ENCODE data around the gene TMEM176A. TPM values are rescaled to one million over a fixed set of nuclear protein-coding genes. Genes with fewer than 3 reads are reported as not detected.

The TMEM176A gene
- polyA plus RNA-seq, 1 donor from 2014 or later = not detected

DNA sequence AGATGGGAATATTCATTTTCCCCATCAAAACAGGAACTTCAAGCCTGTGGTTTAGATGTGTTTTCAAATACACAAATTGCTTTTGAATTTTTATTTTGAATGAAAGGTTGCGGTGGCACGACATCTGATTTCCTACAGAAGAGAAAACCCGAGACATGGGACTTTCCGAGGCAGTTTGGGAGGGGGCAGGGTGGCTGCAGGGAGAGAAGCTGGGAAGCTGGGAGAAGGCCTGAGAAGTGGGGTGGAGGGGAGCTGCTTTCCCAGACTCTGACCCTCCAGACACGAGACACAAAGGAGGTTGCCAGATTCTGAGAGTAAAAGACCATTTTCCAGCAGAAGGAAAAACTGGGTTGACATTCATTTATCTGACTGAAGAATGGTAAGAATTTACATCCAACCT, 19.6 kb downstream of the TMEM176A start:
- Histone ChIP-seq H4K20me1 (ENCODE audit: insufficient read depth) (no peaks in the 10 kb centered on the region), H3K4me3 (ENCODE audit: low read length) (no peak overlapping the region), H3K79me2 (replicated peaks; ENCODE audit: insufficient read depth, low read length) (no peaks in the 10 kb centered on the region), H3K27me3 (ENCODE audit: insufficient read depth, low read depth, low read length) (no peaks in the 10 kb centered on the region), H2AFZ (ENCODE audit: low read depth, low read length) (no peak overlapping the region), H3F3A (ENCODE audit: insufficient read depth, low read length, poor library complexity, severe bottlenecking) (no peaks in the 10 kb centered on the region), H3K27ac (ENCODE audit: low read length) (no peak overlapping the region), H3K9me2 (ENCODE audit: insufficient read depth, low read length) (no peaks in the 10 kb centered on the region), H3K4me2 (ENCODE audit: low read length) (no peak overlapping the region), H3K9ac (ENCODE audit: low read length) (no peak overlapping the region), H3K36me3 (ENCODE audit: insufficient read depth, low read length) (no peaks in the 10 kb centered on the region), H3K9me3 (ENCODE audit: low read length) (no peaks in the 10 kb centered on the region)
- TF ChIP-seq POLR2AphosphoS5 (IDR thresholded peaks at IDR 0.05) = no peak
- TF ChIP-seq, protein P1, sequence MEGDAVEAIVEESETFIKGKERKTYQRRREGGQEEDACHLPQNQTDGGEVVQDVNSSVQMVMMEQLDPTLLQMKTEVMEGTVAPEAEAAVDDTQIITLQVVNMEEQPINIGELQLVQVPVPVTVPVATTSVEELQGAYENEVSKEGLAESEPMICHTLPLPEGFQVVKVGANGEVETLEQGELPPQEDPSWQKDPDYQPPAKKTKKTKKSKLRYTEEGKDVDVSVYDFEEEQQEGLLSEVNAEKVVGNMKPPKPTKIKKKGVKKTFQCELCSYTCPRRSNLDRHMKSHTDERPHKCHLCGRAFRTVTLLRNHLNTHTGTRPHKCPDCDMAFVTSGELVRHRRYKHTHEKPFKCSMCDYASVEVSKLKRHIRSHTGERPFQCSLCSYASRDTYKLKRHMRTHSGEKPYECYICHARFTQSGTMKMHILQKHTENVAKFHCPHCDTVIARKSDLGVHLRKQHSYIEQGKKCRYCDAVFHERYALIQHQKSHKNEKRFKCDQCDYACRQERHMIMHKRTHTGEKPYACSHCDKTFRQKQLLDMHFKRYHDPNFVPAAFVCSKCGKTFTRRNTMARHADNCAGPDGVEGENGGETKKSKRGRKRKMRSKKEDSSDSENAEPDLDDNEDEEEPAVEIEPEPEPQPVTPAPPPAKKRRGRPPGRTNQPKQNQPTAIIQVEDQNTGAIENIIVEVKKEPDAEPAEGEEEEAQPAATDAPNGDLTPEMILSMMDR (IDR thresholded peaks at IDR 0.05; ENCODE audit: poor library complexity, severe bottlenecking) = no peak
- TF ChIP-seq, protein P2, sequence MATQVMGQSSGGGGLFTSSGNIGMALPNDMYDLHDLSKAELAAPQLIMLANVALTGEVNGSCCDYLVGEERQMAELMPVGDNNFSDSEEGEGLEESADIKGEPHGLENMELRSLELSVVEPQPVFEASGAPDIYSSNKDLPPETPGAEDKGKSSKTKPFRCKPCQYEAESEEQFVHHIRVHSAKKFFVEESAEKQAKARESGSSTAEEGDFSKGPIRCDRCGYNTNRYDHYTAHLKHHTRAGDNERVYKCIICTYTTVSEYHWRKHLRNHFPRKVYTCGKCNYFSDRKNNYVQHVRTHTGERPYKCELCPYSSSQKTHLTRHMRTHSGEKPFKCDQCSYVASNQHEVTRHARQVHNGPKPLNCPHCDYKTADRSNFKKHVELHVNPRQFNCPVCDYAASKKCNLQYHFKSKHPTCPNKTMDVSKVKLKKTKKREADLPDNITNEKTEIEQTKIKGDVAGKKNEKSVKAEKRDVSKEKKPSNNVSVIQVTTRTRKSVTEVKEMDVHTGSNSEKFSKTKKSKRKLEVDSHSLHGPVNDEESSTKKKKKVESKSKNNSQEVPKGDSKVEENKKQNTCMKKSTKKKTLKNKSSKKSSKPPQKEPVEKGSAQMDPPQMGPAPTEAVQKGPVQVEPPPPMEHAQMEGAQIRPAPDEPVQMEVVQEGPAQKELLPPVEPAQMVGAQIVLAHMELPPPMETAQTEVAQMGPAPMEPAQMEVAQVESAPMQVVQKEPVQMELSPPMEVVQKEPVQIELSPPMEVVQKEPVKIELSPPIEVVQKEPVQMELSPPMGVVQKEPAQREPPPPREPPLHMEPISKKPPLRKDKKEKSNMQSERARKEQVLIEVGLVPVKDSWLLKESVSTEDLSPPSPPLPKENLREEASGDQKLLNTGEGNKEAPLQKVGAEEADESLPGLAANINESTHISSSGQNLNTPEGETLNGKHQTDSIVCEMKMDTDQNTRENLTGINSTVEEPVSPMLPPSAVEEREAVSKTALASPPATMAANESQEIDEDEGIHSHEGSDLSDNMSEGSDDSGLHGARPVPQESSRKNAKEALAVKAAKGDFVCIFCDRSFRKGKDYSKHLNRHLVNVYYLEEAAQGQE (IDR thresholded peaks at IDR 0.05; ENCODE audit: borderline replicate concordance) = no peak
- no peak for TF ChIP-seq EP300 (conservative IDR thresholded peaks at IDR 0.05; ENCODE audit: poor library complexity, severe bottlenecking)
- TF ChIP-seq MXI1 (conservative IDR thresholded peaks at IDR 0.05; ENCODE audit: poor library complexity, severe bottlenecking) = no peak
- no peak for TF ChIP-seq EZH2 (IDR thresholded peaks at IDR 0.05; ENCODE audit: borderline replicate concordance, insufficient read depth, low read length, poor library complexity, severe bottlenecking)
- no peak for TF ChIP-seq SMC3 (conservative IDR thresholded peaks at IDR 0.05; ENCODE audit: poor library complexity)
- no peak for TF ChIP-seq RAD21 (conservative IDR thresholded peaks at IDR 0.05)
- no peak for TF ChIP-seq TAF1 (IDR thresholded peaks at IDR 0.05; ENCODE audit: low read depth)

- Histone ChIP-seq H3K4me3 (ENCODE audit: low read length) (no peak overlapping the region), H3K9me2 (ENCODE audit: insufficient read depth, low read length) (no peaks in the 10 kb centered on the region), H3K36me3 (ENCODE audit: insufficient read depth, low read length) (no peaks in the 10 kb centered on the region), H4K20me1 (ENCODE audit: insufficient read depth) (no peaks in the 10 kb centered on the region), H3K9ac (ENCODE audit: low read length) (no peak overlapping the region), H3K27me3 (ENCODE audit: insufficient read depth, low read depth, low read length) (no peaks in the 10 kb centered on the region), H2AFZ (ENCODE audit: low read depth, low read length) (no peak overlapping the region), H3K79me2 (replicated peaks; ENCODE audit: insufficient read depth, low read length) (no peaks in the 10 kb centered on the region), H3K4me2 (ENCODE audit: low read length) (no peak overlapping the region), H3K27ac (ENCODE audit: low read length) (no peak overlapping the region), H3F3A (ENCODE audit: insufficient read depth, low read length, poor library complexity, severe bottlenecking) (no peaks in the 10 kb centered on the region), H3K9me3 (ENCODE audit: low read length) (no peaks in the 10 kb centered on the region)
- TF ChIP-seq POLR2AphosphoS5 (IDR thresholded peaks at IDR 0.05) = no peak
- TF ChIP-seq, protein P2 (IDR thresholded peaks at IDR 0.05; ENCODE audit: borderline replicate concordance) = no peak
- TF ChIP-seq TAF1 (IDR thresholded peaks at IDR 0.05; ENCODE audit: low read depth) = no peak
- no peak for TF ChIP-seq SMC3 (conservative IDR thresholded peaks at IDR 0.05; ENCODE audit: poor library complexity)
- no peak for TF ChIP-seq MXI1 (conservative IDR thresholded peaks at IDR 0.05; ENCODE audit: poor library complexity, severe bottlenecking)
- TF ChIP-seq EZH2 (IDR thresholded peaks at IDR 0.05; ENCODE audit: borderline replicate concordance, insufficient read depth, low read length, poor library complexity, severe bottlenecking) = no peak
- TF ChIP-seq, protein P1 (IDR thresholded peaks at IDR 0.05; ENCODE audit: poor library complexity, severe bottlenecking) = no peak
- no peak for TF ChIP-seq RAD21 (conservative IDR thresholded peaks at IDR 0.05)
- no peak for TF ChIP-seq EP300 (conservative IDR thresholded peaks at IDR 0.05; ENCODE audit: poor library complexity, severe bottlenecking)
Measured at GRCh38 chr7:150820578-150821198, 20.1 kb downstream of the TMEM176A start.
